H4 (cell line): ENCODE data around the gene IL20RB. TPM values are rescaled to one million over a fixed set of nuclear protein-coding genes. Genes with fewer than 3 reads are reported as not detected.
A peak's percentile ranks its signal among the peaks of the same experiment; 100 is the strongest.
"Not testable (repeated sequence)": the region's sequence is repeated elsewhere in the genome, so short reads cannot be mapped to it uniquely, and the experiment has no call there.

Experiments
- DNase-seq: peaks from one replicate; pipeline ENCODE4 v3.0.0-alpha.2; 2015; ENCODE audit warnings: low spot score
- total RNA-seq: library from RNA; depleted of rRNA; stranded (reverse); fragments of >200 nt; shearing (Covaris generic); gene quantifications from 2 replicates; pipeline ENCODE4 v1.2.3, GENCODE V29; 2014

The IL20RB gene
- total RNA-seq, 1 experiment from 2014 or later = 61.5 TPM

GRCh38 chr3:136946978-136947377 lies 10.8 kb upstream of the IL20RB start:
- DNase-seq = no peak

GRCh38 chr3:136947477-136947876 lies 10.3 kb upstream of the IL20RB start:
- no peak for DNase-seq

- DNase-seq = no peak
Observed at GRCh38 chr3:136949146-136949545, 8.6 kb upstream of the IL20RB start.

- no peak for DNase-seq
Observed at GRCh38 chr3:136949708-136950107, 8.1 kb upstream of the IL20RB start.

GRCh38 chr3:136950623-136951022 lies 7.2 kb upstream of the IL20RB start:
- no peak for DNase-seq

GRCh38 chr3:136952292-136952691 lies 5.5 kb upstream of the IL20RB start:
- DNase-seq = no peak

GRCh38 chr3:136954251-136954650 lies 3.5 kb upstream of the IL20RB start:
- DNase-seq = no peak

GRCh38 chr3:136954980-136955780 lies 2.6 kb upstream of the IL20RB start:
- DNase-seq = peak; percentile 14

- DNase-seq = peak; percentile 92
Observed at GRCh38 chr3:136955813-136956212, 2.0 kb upstream of the IL20RB start.

- no peak for DNase-seq
Observed at GRCh38 chr3:136956971-136957370, 812 bp upstream of the IL20RB start.

- DNase-seq = no peak
Observed at GRCh38 chr3:136958939-136959338, 1.2 kb downstream of the IL20RB start.

- DNase-seq = no peak
Observed at GRCh38 chr3:136959599-136959998, 1.8 kb downstream of the IL20RB start.

- peak; percentile 37 for DNase-seq
Observed at GRCh38 chr3:136960838-136961836, 3.4 kb downstream of the IL20RB start.

- no peak for DNase-seq
Observed at GRCh38 chr3:136962927-136963326, 5.1 kb downstream of the IL20RB start.

- not testable (repeated sequence) for DNase-seq
Observed at GRCh38 chr3:136969539-136969938, 11.8 kb downstream of the IL20RB start.

- no peak for DNase-seq
Observed at GRCh38 chr3:136973352-136973751, 15.6 kb downstream of the IL20RB start.

- no peak for DNase-seq
Observed at GRCh38 chr3:136974670-136975069, 16.9 kb downstream of the IL20RB start.

GRCh38 chr3:136979204-136979603 lies 21.4 kb downstream of the IL20RB start:
- no peak for DNase-seq

- DNase-seq = no peak
Observed at GRCh38 chr3:136979684-136980083, 21.9 kb downstream of the IL20RB start.

GRCh38 chr3:136982033-136982432 lies 24.2 kb downstream of the IL20RB start:
- DNase-seq = no peak

- no peak for DNase-seq
Observed at GRCh38 chr3:136982520-136983138, 24.8 kb downstream of the IL20RB start.

GRCh38 chr3:136984837-136985236 lies 27.1 kb downstream of the IL20RB start:
- DNase-seq = peak; percentile 89
